ENCODE measurements around the gene AHSP. TPM values are rescaled to one million over a fixed set of nuclear protein-coding genes. Genes with fewer than 3 reads are reported as not detected.
A peak's percentile ranks its signal among the peaks of the same experiment; 100 is the strongest.

AHSP gene
- total RNA-seq, 6 experiments from 2014 or later, result not detected

DNA sequence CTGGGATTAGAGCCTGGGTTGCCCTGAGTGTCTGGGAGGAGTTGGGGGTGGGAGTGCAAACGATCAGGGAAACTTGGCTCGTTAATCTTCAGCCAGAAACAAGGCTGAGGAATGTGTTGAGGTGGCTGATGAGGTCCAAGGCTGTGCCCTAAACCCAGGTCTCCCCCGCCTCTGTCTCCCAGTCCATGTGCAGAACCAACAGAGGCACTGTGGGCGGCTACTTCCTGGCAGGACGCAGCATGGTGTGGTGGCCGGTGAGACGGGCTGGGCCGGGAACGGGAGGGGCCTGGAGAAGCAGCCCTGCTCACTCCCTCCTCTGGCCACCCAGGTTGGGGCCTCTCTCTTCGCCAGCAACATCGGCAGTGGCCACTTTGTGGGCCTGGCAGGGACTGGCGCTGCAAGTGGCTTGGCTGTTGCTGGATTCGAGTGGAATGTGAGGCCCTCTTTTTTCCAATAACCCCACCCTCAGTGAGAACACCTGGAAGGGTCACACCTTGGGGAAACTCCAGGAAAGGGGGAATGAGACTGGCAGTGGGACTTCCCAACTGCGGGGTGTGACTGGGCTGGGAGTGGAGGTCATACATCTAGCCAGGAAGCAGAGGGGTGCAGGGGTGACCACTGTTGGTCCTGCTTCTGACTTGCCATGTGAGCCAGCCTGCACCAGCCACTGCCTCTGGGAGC is 43.1 kb upstream of the AHSP start:
- TF ChIP-seq, protein P1, sequence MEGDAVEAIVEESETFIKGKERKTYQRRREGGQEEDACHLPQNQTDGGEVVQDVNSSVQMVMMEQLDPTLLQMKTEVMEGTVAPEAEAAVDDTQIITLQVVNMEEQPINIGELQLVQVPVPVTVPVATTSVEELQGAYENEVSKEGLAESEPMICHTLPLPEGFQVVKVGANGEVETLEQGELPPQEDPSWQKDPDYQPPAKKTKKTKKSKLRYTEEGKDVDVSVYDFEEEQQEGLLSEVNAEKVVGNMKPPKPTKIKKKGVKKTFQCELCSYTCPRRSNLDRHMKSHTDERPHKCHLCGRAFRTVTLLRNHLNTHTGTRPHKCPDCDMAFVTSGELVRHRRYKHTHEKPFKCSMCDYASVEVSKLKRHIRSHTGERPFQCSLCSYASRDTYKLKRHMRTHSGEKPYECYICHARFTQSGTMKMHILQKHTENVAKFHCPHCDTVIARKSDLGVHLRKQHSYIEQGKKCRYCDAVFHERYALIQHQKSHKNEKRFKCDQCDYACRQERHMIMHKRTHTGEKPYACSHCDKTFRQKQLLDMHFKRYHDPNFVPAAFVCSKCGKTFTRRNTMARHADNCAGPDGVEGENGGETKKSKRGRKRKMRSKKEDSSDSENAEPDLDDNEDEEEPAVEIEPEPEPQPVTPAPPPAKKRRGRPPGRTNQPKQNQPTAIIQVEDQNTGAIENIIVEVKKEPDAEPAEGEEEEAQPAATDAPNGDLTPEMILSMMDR (IDR thresholded peaks at IDR 0.05), result no peak
- Mint-ChIP-seq H3K27ac (no peak overlapping the region), H3K36me3 (ENCODE audit: low read depth) (peaks cover 2% of the 10 kb centered on the region), H3K9me3 (no peaks in the 10 kb centered on the region), H3K4me1 (ENCODE audit: low read depth) (no peaks in the 10 kb centered on the region; the same call in none of the 2 replicates), H3K27me3 (ENCODE audit: insufficient read depth) (peaks cover 34% of the 10 kb centered on the region), H3K4me3 (no peak overlapping the region)
- no peak for DNase-seq

DNA sequence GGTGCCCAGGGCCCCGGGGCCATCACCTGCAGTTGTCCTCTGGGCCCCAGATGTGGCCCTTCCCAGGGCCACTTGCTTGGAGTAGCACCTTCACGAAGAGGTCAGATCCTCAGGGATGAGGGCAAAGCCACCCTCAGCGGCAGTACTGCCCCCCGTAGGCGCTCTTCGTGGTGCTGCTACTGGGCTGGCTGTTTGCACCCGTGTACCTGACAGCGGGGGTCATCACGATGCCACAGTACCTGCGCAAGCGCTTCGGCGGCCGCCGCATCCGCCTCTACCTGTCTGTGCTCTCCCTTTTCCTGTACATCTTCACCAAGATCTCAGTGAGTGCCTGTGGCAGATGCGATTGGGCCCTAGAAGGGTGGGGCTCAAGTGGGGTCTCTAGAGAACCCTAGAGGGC is 42.1 kb upstream of the AHSP start:
- no peak for DNase-seq
- H3K27me3 Mint-ChIP-seq (ENCODE audit: insufficient read depth), result peaks cover 34% of the 10 kb centered on the region
- H3K36me3 Mint-ChIP-seq (ENCODE audit: low read depth), result peaks cover 1% of the 10 kb centered on the region
- TF ChIP-seq, protein P1 (IDR thresholded peaks at IDR 0.05), result no peak
- H3K27ac Mint-ChIP-seq, result no peak overlapping the region
- no peaks in the 10 kb centered on the region for H3K9me3 Mint-ChIP-seq
- H3K4me1 Mint-ChIP-seq (ENCODE audit: low read depth), result no peaks in the 10 kb centered on the region; the same call in none of the 2 replicates
- no peak overlapping the region for H3K4me3 Mint-ChIP-seq

DNA sequence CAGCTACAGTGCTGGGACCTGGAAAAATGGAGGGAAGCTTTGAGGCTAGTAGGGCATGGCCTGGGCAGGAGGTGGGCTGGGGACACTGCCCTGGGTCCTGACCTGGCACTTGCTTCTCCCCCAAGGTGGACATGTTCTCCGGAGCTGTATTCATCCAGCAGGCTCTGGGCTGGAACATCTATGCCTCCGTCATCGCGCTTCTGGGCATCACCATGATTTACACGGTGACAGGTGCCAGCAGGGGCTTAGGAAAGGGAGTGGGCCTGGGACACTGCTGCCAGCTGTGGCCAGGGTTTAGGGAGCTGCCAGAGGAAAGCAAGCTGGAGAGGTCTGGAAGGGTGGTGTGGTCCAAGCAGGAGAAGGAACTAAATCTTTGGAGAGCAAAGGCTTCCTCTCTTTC is 41.7 kb upstream of the AHSP start:
- Mint-ChIP-seq H3K27me3 (ENCODE audit: insufficient read depth) (peaks cover 34% of the 10 kb centered on the region), H3K4me3 (no peak overlapping the region)

GRCh38 chr16:31487071-31487719 is 40.5 kb upstream of the AHSP start:
- Mint-ChIP-seq H3K27ac (no peak overlapping the region), H3K9me3 (no peaks in the 10 kb centered on the region), H3K4me3 (peak overlapping the region; percentile 76), H3K36me3 (ENCODE audit: low read depth) (peaks cover 5% of the 10 kb centered on the region), H3K27me3 (ENCODE audit: insufficient read depth) (peaks cover 34% of the 10 kb centered on the region), H3K4me1 (ENCODE audit: low read depth) (no peaks in the 10 kb centered on the region; the same call in 1 of the 2 replicates)
- TF ChIP-seq, protein P1 (IDR thresholded peaks at IDR 0.05), result no peak
- no peak for DNase-seq

More for the DNA sequence above, 41.7 kb upstream of the AHSP start:
- TF ChIP-seq, protein P1 (IDR thresholded peaks at IDR 0.05), result no peak
- no peak for DNase-seq
- Mint-ChIP-seq H3K4me1 (ENCODE audit: low read depth) (no peaks in the 10 kb centered on the region; the same call in 1 of the 2 replicates), H3K9me3 (no peaks in the 10 kb centered on the region), H3K36me3 (ENCODE audit: low read depth) (peaks cover 5% of the 10 kb centered on the region), H3K27ac (no peak overlapping the region)

GRCh38 chr16:31487720-31488467 is 39.8 kb upstream of the AHSP start:
- TF ChIP-seq, protein P1 (IDR thresholded peaks at IDR 0.05), result no peak
- Mint-ChIP-seq H3K4me3 (peak overlapping the region; percentile 76), H3K27me3 (ENCODE audit: insufficient read depth) (peaks cover 32% of the 10 kb centered on the region), H3K27ac (no peak overlapping the region), H3K4me1 (ENCODE audit: low read depth) (no peaks in the 10 kb centered on the region; the same call in 1 of the 2 replicates), H3K9me3 (no peaks in the 10 kb centered on the region), H3K36me3 (ENCODE audit: low read depth) (peaks cover 5% of the 10 kb centered on the region)
- DNase-seq, result no peak
